ENCODE data around the gene ADIPOR2. TPM values are rescaled to one million over a fixed set of nuclear protein-coding genes. Genes with fewer than 3 reads are reported as not detected.
A peak's percentile ranks its signal among the peaks of the same experiment; 100 is the strongest.

Gene ADIPOR2
- total RNA-seq, 1 donor from 2014 or later = 36.2 TPM

DNA sequence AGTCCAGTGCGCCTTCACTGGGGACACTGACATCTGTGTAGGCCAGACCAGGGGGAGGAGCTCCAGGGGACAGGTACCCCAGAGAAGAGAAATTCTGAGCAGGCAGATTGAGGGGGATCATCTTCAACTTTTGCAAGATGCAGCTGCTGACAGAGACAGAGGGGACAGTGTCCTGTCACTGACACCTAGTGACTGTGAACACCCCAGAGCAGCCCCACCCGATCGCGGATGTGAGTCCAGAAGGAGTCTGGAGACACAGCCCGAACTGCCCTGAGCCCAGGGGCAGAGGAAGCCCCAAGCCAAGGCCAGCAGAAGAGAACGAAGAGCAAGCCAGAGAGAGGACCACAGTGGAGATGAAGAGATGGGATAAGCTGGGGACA lies 107.8 kb downstream of the ADIPOR2 start:
- DNase-seq (ENCODE audit: low read depth in 2 of 2) = no peak

DNA sequence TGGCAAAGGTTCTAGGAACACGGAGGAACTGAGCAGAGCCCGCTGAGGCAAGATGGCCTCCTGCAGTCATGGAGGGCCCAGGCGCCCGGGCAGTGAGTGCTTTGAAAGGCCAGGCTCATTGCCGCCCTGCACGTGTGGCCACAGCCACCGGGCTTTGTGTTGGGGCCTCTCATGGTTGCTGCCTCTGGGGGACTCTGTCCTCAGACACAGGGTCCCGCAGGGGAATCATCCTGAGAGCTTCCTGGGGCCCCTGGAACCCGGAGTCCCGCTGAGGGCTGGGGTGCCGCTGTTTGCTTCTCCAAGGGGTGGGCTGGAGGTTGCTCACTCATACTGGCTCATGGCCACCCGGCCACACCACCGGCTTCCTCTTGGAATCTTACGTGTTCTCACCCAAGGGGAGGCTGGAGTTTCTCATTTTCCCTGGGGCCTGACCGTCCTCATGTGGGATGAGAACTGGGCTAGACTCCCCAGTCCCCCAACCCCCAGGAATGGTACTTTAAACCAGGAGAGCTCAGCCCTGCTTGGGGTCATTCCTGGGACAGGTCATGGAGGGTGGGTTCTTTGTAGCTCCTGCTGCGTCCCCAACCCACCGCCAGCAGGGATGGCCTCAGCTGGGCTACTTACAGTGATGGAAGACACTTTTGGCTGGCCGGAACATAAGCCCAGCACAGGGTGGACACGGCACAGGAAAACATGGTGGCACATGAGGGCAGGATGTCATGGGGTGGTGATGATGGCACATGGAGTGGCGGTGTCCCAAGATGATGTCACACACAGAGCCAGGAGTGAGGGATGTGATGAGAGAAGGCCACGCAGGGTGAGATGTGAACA lies 108.4 kb downstream of the ADIPOR2 start:
- no peak for DNase-seq (ENCODE audit: low read depth in 2 of 2)

DNA sequence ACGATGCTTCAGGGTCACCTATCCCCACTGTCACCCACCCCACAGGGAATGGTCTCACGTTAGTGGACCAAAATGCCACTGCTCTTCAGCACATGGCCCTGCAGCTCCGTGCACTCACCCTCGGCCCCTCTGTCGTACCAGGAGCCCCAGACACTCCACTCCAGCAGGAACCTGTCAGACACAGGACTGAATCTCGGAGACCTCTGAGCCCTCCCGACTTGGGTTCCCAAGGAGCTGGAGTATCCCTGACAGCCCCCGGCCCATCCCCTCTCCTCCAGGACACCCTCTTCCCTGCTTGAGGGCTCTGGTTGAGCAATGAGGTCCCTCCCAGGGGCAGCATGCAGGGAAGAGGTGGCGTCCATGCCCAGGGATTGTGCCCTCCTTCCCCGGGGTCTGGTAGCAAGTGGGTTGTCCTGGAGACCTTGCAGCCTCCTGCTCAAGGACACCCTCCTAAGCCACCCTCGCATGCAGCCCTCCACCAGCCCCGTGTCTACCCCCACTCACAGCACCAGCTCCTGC lies 109.1 kb downstream of the ADIPOR2 start:
- no peak for DNase-seq (ENCODE audit: low read depth in 2 of 2)

DNA sequence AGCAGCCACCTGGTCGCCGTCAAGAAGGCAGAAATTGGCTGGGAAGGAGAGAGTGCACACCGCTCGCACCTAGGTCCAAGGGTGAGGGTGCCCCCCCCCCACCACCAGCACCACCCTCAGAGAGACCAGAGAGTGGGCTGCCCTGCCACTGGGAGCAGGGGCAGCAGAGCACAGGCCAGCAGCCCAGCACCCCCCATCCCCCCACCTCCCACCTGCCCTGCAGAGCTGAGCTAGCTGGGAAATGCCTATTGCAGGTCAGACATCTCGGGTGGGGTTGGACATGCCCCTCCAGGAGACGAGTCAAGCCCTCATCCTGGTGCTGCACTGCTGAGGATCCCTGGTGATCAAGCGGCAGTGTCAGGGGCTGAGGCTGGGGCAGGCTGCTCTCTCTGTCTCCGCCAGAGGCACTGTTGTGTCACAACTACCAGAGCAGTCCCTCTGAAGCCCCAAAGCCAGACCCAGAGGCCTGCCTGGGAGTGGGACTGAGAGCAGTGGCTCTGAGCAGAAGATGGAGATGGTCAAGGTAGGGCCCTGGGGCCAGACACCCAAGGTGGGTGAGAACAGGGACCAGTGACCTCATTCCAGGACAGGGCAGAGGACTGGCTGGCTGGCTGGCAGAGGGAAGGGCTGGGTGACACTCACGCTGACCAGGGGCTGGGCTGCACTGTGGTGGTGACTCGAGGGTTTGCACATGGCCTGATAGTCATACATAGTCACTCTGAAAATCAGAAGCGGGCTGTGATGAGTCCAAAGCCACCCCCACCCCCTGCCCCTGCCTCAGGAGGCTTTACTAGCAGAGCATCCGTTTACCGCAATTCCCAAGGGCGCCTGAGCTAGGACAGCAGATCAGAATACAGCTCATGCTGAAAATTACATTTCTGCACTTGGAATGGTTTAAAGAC lies 109.8 kb downstream of the ADIPOR2 start:
- no peak for DNase-seq (ENCODE audit: low read depth in 2 of 2)

DNA sequence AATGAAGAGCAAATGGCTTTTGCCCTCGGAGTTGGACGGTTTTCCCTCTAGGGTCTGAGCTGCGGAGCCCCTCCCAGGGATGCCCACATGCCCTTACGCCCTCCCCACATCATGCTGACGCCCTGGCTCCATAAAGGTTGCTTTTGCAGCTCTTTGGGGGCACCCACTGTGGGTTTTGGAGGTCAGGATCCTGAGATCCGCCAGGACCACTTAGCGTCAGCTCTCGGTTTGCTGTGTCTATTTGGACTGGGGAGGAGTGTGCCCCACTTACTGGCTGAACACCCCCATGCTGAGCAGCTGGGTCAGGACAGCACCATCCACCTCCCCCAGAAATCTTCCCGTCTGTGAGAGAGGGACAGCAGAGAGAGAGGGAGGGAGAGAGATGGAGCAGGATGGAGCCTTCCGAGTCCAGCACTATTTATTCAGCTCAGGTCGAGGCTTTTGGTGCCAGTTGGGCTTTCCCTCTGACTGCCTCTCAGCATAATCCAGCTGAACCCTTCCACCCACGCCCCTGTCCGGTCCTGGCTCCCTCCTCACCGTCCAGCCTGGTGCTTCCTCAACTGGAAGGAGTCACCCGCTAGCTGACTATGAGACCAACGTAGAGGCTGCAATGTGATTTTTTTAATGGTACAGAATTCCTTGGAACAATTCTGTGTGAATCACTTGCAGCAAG lies 110.6 kb downstream of the ADIPOR2 start:
- DNase-seq (ENCODE audit: low read depth in 2 of 2) = no peak

DNA sequence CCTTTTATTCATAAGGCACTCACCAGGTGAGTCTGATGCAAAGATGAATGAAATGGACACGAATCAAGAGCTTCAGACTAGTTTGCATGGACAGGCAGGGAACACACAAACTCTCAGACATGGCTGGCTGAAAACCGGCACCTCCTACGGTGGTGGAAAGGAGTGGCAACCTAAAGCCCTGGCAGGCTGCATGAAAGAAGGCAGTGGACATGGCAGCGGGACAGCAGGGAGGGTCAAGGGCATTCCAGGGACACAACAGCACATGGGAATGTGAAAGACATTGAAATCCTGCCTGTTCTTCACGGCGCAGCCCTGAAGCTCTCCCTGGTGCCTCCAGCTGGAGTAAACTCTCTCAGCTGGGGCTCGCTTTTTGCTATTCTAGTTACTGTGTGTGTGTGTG lies 112.9 kb downstream of the ADIPOR2 start:
- no peak for DNase-seq (ENCODE audit: low read depth in 2 of 2)

DNA sequence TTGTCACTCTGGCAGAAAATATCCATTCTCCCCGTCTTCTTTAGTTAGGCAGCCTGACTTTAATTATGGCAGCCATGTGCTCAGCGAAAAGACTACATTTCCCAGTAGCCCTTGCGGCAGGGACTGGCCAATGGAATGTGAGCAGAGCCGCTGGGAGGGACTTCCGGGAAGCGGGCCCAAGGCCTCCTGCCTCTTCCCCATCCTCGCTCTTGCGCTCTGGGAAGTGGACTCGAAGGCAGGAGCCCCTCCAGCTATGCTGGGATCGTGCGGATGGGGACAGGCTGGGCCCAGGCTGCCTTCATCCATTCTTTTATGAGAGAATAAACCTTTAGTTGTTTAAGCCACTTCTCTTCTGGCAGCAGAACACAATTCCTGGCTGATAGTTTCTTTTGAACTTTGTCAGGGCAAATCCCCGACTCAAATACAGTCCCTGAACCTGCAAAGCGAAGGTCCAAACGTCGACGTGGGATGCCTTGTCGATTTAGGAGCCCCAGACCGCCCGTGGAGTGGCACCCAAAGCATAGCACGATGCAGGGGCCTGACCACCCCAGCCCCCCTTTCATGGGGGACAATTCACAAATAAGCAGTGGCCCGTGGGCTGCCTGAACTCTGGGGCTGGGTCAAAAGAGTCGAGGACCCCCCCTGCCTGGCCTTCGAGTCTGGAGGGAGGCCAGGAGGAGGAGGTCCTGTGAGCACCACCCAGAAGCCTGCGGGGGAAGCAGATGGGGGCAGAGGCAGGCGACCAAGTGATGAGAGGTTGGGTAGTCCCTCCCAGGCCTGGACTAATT lies 113.9 kb downstream of the ADIPOR2 start:
- peak; percentile 74 to 88 for DNase-seq (ENCODE audit: low read depth in 2 of 2)

DNA sequence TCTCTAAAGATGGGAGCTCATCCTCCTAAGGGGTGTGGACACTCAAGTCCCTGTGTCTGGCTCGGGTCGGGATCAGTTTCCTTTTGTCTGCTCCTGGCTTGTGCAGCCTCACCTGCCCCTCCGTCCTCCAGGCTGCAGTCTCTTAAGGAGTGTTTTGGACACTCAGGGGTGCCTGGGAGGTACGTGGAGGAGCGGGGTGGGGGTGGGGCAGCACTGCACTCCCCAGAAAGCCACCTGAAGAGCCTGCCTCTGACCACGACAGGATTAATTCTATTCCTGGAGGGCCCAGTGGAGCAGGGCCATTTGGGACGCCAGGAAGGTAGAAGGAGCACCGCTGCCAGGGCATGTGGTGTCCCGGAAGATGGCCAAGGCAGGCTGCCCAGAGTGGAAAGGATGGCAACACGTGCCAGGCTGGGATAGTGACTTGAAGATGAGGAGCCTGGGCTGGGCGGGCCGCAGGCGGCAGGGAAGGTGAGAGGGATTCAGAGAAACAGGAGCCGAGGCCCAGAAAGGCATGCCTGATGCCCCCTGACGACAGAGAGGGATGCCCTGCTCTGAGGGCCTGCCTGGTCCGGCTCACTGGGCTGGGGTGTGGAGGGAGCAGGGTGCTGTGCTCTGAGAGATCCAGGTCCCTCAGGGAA lies 114.7 kb downstream of the ADIPOR2 start:
- DNase-seq (ENCODE audit: low read depth in 2 of 2) = no peak

DNA sequence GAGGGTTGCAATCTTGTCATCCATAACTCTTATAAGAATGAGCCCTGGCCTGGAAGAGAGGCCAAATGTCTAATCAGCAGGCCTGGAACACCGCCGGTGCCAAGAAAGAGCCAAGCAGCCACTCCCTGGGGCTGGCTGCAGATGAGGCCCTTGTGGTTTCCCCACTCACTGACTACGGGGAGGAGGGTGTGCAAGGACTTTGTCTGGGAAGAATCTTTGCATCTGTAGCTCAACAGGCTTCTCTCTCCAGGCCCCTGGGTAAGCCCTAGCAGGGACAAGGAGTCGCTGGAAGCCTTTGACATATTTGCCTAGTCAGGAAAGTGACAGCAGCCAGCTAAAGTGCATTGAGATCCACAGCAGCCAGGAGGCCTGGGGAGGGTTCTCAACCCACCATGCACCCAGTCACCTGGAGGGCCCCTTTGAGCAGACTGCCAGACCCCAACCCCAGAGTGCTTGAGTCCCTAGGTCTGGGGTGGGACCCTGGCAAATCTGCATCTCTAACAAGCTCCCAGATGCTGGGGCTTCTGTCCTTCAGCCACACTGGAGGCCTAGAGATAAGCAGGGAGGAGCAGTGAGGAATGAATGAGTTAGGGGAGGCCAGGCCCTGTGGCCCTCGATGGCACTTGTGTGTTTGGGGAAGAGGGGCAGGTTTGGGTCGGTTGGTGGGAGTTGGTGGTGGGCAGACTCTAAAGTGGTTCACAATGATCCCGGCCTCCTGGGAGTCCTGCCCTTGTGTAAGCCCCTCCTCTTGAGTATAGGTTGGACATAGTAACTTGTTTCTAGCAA lies 115.6 kb downstream of the ADIPOR2 start:
- DNase-seq (ENCODE audit: low read depth in 2 of 2) = no peak

DNA sequence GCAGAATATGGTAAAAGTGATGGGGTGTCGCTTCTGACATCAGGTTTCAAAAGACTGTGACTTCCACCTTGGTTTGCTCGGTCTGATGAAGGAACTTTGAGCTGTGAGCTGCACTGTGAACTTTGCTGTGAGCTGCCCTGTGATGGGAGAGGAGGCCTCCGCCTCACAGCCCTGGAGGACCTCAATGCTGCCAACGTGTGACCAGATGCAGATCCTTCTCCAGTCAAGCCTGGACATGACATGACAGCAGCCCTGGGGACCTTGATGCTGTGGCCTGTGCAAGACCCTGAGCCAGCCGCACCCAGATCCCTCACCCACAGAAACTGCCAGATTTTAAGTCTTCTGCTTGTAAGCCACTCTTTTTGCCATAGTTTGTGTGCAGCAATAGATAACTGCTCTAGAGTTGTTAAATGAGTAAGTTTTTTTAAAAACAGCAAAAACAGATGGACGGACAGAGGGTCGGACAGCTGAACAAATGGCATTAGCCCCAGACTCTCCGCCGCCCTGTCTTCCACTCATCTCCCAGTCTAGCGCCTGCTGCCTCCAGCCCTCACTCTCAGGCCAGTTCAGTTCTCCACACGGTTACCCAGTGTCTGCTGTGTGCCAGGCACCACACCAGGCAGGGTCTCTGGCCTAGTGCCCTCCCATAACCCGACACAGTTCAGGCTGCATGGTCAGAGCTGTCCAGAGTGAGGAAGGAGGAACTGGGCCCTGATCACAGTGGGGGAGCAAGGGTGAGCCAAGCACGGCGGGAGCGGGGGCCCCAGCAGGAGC lies 116.4 kb downstream of the ADIPOR2 start:
- no peak for DNase-seq (ENCODE audit: low read depth in 2 of 2)

DNA sequence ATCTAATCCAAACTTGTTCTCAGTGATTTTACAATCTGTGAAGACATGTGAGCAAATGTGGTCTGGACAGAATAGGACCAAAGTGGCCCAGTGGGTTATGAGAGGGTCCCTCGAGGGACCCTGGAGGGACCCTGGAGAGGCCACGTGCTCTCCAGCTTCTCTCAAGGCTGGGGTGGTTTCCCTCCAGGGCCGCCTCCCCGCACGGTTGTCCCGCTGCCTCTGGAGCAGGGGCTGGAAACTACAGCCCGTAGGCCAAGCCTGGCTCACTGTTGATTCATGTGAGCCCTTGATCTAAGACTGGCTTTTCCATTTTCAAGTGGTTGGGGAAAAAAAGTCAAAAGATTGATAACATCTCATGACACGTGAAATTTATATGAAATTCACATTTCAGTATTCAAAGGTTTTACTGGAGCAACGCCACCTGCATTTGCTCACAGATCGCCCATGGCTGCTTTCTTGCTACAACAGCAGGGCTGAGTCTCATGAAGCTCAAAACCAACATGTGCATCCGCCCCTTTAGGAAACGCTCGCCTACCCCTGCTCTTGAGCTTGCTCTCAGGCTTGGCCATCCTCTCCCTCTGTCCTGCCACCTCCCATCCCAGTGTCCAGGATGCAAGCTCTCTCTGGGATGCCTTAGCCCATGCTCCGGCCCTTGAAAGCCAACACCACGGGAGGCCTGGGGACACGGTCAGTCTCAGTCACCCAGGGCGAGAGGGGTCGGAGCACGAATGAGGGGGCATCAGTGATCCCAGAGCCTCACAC lies 117.3 kb downstream of the ADIPOR2 start:
- no peak for DNase-seq (ENCODE audit: low read depth in 2 of 2)

DNA sequence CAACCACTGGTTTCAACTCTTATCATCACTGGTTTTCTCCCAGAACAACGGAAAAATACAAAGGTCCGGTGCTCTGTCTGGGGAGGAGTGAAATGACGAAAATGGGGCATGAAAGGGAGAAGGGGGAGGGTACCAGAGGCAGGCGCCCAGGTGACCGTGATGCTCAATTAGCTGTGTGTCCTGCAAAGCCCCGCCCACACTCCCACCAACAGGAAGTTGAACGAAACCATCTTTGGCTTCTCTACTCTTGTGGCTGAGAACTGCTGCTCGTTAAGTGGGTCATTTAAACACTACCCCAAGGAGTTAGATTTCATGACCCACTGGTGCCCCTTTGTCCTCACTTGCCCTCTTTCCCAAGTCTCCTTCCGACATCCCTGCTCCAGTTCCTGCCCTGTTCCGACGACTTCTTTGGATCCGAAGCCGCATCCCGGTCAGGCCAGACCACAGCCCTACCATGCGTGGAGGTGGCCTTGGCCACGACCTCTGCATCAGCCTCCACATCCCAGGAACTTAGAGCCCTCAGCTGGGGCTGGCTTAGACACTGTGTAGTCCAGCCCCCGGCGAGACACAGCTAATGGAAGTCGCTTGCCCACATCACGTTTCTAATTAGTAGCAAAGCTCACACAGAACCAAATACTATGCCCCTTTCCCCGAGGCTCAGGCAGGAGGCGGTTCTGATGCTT lies 118.1 kb downstream of the ADIPOR2 start:
- no peak for DNase-seq (ENCODE audit: low read depth in 2 of 2)

DNA sequence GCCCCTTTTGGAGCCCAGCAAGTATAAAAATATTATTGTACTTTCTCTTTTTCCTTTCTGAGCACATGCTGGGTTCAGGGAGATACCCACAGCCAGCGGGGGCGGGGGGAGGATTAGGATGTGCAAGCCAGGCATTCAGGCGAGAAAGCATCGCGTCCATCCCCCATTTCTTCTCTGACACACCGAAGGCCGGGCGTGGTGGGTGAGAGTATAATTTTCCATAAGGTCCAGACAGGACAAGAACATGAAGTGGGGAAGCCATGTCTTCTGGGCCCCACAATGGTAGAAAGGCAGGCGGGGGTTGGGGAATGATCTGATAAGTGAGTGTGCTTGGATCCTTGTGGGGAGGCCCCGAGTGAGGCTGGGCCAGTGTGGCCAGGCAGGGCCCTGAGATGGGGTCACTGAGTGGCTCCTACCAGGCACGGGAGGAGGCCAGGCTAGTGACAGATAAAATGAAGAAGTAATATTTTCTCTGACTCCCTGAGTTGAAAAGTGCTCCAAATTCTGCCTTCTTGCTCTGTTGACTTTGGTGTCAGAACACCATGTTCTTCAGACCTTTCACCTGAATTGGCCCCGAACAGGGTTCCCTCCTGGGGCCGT lies 118.8 kb downstream of the ADIPOR2 start:
- no peak for DNase-seq (ENCODE audit: low read depth in 2 of 2)

DNA sequence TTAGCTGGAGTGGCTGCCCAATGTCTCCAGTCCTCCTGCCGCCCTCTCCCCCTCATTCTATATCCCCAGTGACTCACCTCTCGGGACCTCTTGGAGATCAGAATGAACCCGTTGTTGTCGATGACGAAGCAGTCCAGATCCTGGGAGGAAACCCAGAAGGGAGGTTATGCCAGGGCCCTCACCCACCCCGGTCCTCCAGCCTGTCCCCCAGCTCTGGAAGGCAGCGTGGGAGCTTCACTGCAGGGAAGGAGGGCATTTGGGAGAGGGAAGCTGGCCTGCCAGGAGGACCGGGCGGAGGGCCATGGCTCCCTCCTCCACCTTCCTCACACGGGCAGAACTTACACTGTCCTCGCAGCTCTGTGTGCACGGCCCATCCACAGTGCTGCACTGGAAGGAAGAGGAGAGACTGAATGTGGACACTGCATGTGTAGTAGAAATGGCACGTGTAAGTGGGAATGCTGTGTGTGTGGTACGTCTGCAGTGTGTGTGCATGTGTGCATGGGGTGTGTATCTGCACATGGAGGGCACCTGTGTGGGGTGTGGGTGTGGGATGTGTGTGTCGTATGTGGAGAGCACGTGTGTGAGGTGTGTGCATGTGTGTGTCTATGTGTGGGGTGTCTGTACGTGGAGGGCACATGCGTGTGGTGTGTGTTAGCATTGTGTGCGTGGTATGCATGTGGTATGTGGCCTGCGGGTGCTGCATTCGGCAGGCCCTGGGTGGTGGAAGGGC lies 119.5 kb downstream of the ADIPOR2 start:
- DNase-seq (ENCODE audit: low read depth in 2 of 2) = peak in 1 of 2 donors; percentile 30

DNA sequence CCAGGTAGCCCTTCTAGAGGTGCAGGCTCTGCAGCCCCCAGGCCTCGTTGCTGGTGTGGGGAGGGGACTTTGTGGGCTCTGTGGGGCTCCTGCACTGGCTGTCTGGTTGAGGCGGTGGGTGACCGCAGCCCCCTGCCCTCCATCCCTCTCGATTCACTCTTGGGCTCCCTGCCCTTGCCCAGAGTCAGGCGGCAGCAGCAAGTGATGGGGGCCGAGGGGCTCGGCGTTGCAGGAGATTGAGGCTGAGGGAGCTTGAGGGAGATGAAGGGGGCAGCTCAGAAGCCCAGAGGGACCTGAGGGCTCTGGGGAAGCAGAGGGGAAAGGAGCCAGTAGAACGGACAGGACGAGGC lies 120.0 kb downstream of the ADIPOR2 start:
- no peak for DNase-seq (ENCODE audit: low read depth in 2 of 2)

DNA sequence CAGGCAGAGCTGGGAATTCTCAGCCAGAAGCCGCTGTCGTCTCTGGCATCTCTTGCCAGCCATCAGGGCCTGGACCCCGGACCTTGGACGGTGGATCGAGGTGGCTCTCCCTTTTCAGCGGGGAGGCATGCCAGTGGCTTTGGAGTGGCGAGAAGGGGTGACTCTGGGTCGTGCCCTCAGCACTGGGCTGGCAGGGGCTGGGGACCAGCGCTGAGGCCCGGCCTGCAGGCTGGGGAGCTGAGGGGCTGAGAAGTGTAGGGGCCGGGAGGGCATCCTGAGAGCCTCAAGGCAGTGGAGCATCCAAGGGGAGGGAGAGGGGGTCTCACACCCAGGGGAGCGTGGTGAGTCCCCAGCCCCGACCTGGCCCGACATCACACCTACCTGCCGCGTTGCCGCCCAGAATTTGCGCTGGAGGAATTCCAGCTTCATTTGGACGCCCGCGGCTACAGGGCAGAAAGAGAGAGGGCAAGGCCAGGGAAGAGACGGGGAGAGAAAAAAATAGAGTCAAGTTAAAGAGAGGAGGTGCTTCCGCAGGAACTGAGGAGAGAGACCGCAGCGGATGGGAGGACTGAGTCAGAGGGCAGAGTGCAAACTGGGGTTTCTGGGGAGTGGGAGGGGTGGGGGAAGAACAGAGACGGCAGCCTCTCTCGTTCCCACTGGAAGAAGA lies 120.5 kb downstream of the ADIPOR2 start:
- peak in 1 of 2 donors; percentile 74 for DNase-seq (ENCODE audit: low read depth in 2 of 2)

All from dermis microvascular lymphatic vessel endothelial cell (primary cell).